Choroid plexus epithelial cell (primary cell): ENCODE results near the gene PSAP.

Source experiments
- DNase-seq: peaks from one replicate; pipeline ENCODE4 v3.0.0-alpha.2; 2010; ENCODE audit warnings: low read depth
- H3K4me3 ChIP-seq: 2 replicates; pipeline ENCODE4 v1.5.1; 2011; ENCODE audit warnings: low read depth, mild to moderate bottlenecking, control low read depth, low read length, moderate library complexity
- CTCF ChIP-seq: conservative IDR thresholded peaks from 2 replicates; pipeline ENCODE4 v1.5.1; 2011; ENCODE audit warnings: low read depth, mild to moderate bottlenecking, control low read depth, inconsistent platforms, low read length, moderate library complexity

The PSAP gene

DNA sequence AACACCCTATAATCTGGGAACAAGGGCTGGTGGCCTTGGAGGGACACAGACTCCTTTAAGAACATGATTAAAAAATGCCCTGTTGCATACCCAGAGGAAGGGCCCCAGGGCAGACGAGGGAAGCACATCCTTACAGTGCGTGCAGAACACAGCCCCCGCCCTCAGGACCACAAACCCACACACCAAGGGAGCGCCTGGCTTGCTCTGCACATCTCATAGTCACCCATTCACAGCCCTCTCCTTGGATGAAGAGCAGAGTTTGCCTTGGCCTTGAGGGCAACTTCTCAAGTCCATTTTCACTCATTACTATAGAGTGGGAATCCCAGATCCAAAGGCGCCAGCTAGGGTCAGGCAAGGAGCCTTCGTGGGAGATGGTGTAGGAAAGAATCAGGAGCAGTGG is 71.4 kb downstream of the PSAP start:
- no peak overlapping the region for H3K4me3 ChIP-seq
- no peak for DNase-seq
- no peak for TF ChIP-seq CTCF

GRCh38 chr10:71778071-71778825 is 72.8 kb downstream of the PSAP start:
- TF ChIP-seq CTCF = no peak
- no peak overlapping the region for H3K4me3 ChIP-seq
- no peak for DNase-seq

GRCh38 chr10:71777213-71777985 is 73.7 kb downstream of the PSAP start:
- no peak for DNase-seq
- TF ChIP-seq CTCF = no peak
- H3K4me3 ChIP-seq = no peak overlapping the region

DNA sequence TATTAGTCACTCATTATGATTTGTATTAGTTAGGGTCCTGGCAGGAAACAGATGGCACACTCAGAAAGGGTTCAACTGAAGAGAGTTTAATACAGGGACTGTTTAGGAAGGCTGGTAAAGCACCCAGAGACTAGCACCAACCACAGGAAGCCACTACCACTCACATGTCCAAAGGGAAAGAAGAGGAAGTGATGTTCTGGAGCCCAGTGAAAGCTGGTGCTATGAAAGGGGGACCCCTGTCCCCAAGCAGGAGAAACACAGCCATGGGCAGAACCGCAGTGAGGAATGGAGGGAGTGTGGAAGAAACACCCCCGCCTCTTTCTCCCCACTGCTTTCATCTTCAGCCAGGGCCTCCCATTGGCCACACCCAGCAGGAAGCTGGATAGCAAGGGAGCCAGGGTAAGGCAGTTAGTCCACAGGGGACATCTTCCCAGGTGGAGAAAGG is 74.5 kb downstream of the PSAP start:
- no peak for DNase-seq
- TF ChIP-seq CTCF = no peak
- H3K4me3 ChIP-seq = no peak overlapping the region

DNA sequence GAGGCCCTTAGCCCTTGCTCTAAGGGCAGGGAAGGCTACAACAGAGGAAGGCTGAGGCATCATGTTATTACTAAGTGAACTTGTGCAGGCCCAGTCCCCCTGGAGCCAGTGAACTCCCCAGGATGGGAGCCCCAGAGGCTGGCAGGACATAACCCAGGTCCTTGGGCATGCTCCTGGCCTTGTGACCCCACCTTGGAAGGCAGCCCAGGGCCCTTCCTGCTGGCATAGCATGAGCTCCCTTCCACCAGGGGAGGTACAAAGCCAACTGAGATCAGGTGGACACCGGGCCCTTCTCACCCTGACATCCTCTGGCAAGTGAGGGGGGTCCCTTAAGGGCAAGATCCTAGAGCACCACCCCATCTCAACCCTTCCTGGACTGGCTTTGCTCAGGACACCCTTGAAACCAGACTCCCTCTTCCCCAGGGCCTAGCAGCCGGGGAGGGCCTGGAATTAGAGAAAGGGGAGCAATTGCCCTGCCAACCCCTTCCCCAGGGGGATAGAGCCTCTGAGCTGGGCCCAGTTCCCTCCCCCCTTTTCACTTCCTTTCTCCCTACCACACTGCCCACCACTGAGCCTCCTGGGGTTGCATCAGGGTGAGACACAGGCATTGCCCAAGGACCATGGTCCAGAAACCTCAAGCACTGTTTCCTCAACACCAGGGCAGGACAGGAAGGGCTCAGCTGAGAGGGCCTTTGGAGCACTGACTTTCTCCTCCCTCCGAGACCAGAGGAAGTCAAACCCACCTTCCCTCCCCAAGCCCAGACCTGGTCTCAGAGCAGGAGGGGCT is 75.9 kb downstream of the PSAP start:
- H3K4me3 ChIP-seq = no peak overlapping the region
- TF ChIP-seq CTCF = no peak
- DNase-seq = no peak

GRCh38 chr10:71773221-71773971 is 77.7 kb downstream of the PSAP start, which contains the start of gene VSIR:
VSIR (minus strand) TSS chr10:71773520; CDS start chr10:71773439, 81 bp downstream.
- peak; percentile 62 for TF ChIP-seq CTCF
- peak within 1 kb of the TSS; percentile 68 for H3K4me3 ChIP-seq
- DNase-seq = peak; percentile 82
